ENCODE results near the gene EWSR1.

EWSR1 gene

DNA sequence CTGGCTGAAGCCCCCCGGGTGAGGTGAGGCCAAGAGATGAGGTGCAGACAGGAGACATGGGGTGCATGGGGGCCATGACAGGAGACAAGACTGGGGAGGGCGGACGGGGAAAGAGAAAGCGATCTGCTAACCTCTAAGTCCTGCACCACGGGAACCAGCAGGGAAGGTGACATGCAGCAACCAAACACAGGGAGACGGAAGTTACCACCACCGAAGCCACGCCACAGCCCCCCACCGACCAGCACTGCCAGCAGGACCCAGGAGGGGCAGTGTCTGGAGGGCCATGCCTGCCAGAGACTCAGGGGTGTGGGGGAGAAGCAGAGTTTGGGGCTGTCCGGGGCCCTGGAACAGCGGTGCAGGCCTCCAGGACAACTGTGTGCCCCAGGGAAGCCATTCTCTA, 61.5 kb downstream of the EWSR1 start:
- DNase-seq (ENCODE audit: insufficient read length, low spot score) (no peak), FAIRE-seq (no peak)
- TF ChIP-seq, protein P1, sequence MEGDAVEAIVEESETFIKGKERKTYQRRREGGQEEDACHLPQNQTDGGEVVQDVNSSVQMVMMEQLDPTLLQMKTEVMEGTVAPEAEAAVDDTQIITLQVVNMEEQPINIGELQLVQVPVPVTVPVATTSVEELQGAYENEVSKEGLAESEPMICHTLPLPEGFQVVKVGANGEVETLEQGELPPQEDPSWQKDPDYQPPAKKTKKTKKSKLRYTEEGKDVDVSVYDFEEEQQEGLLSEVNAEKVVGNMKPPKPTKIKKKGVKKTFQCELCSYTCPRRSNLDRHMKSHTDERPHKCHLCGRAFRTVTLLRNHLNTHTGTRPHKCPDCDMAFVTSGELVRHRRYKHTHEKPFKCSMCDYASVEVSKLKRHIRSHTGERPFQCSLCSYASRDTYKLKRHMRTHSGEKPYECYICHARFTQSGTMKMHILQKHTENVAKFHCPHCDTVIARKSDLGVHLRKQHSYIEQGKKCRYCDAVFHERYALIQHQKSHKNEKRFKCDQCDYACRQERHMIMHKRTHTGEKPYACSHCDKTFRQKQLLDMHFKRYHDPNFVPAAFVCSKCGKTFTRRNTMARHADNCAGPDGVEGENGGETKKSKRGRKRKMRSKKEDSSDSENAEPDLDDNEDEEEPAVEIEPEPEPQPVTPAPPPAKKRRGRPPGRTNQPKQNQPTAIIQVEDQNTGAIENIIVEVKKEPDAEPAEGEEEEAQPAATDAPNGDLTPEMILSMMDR (IDR thresholded peaks at IDR 0.05; ENCODE audit: insufficient read depth, missing control alignments) = no peak

- TF ChIP-seq, protein P1 (IDR thresholded peaks at IDR 0.05; ENCODE audit: insufficient read depth, missing control alignments) = no peak
- FAIRE-seq = no peak
- DNase-seq (ENCODE audit: insufficient read length, low spot score) = no peak
These were observed 62.2 kb downstream of the EWSR1 start for GRCh38 chr22:29330291-29330690.

GRCh38 chr22:29330753-29331152, 62.7 kb downstream of the EWSR1 start:
- FAIRE-seq (no peak), DNase-seq (ENCODE audit: insufficient read length, low spot score) (no peak)
- TF ChIP-seq, protein P1 (IDR thresholded peaks at IDR 0.05; ENCODE audit: insufficient read depth, missing control alignments) = no peak

DNA sequence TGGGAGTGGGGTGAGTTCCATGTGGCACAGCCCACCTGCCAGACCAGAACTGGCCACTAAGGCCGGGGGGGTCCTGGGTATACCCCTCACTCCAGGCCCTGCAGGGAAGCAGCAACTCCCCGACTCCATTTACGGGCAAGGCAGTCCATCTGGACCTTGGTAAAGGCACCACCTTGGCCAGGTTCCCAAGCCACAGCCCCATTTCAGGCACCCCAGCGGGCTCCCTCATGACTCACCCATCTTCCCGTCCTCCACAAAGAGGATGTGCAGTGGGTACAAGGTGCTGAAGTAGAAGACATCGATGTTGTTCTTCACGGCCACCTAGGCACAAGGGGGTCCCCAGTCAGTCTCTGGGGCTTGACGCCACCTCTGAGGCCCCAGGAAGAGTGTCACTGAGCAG, 63.1 kb downstream of the EWSR1 start:
- FAIRE-seq = no peak
- DNase-seq (ENCODE audit: insufficient read length, low spot score) = no peak

GRCh38 chr22:29331658-29332300, 63.7 kb downstream of the EWSR1 start:
- DNase-seq (ENCODE audit: insufficient read length, low spot score) (no peak), FAIRE-seq (no peak)
- TF ChIP-seq, protein P1 (IDR thresholded peaks at IDR 0.05; ENCODE audit: insufficient read depth, missing control alignments) = no peak

More for the DNA sequence above, 63.1 kb downstream of the EWSR1 start:
- TF ChIP-seq, protein P1 (IDR thresholded peaks at IDR 0.05; ENCODE audit: insufficient read depth, missing control alignments) = no peak

GRCh38 chr22:29332886-29333496, 64.9 kb downstream of the EWSR1 start:
- DNase-seq (ENCODE audit: insufficient read length, low spot score) (no peak), FAIRE-seq (no peak)
- TF ChIP-seq, protein P1 (IDR thresholded peaks at IDR 0.05; ENCODE audit: insufficient read depth, missing control alignments) = no peak

GRCh38 chr22:29334148-29334547, 66.1 kb downstream of the EWSR1 start:
- FAIRE-seq (no peak), DNase-seq (ENCODE audit: insufficient read length, low spot score) (no peak)
- TF ChIP-seq, protein P1 (IDR thresholded peaks at IDR 0.05; ENCODE audit: insufficient read depth, missing control alignments) = no peak

Measured in D721Med (cell line).